Mesangial cell (primary cell): ENCODE results near the gene IL1R1. TPM values are rescaled to one million over a fixed set of nuclear protein-coding genes. Genes with fewer than 3 reads are reported as not detected.

Source experiments
- total RNA-seq: library from RNA; depleted of rRNA; stranded (reverse); fragments of >200 nt; gene quantifications from 2 replicates; pipeline ENCODE4 v1.2.3, GENCODE V29; 2015

Gene IL1R1, protein sequence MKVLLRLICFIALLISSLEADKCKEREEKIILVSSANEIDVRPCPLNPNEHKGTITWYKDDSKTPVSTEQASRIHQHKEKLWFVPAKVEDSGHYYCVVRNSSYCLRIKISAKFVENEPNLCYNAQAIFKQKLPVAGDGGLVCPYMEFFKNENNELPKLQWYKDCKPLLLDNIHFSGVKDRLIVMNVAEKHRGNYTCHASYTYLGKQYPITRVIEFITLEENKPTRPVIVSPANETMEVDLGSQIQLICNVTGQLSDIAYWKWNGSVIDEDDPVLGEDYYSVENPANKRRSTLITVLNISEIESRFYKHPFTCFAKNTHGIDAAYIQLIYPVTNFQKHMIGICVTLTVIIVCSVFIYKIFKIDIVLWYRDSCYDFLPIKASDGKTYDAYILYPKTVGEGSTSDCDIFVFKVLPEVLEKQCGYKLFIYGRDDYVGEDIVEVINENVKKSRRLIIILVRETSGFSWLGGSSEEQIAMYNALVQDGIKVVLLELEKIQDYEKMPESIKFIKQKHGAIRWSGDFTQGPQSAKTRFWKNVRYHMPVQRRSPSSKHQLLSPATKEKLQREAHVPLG
- total RNA-seq = 10.3 and 36.4 TPM in 2 replicates

DNA sequence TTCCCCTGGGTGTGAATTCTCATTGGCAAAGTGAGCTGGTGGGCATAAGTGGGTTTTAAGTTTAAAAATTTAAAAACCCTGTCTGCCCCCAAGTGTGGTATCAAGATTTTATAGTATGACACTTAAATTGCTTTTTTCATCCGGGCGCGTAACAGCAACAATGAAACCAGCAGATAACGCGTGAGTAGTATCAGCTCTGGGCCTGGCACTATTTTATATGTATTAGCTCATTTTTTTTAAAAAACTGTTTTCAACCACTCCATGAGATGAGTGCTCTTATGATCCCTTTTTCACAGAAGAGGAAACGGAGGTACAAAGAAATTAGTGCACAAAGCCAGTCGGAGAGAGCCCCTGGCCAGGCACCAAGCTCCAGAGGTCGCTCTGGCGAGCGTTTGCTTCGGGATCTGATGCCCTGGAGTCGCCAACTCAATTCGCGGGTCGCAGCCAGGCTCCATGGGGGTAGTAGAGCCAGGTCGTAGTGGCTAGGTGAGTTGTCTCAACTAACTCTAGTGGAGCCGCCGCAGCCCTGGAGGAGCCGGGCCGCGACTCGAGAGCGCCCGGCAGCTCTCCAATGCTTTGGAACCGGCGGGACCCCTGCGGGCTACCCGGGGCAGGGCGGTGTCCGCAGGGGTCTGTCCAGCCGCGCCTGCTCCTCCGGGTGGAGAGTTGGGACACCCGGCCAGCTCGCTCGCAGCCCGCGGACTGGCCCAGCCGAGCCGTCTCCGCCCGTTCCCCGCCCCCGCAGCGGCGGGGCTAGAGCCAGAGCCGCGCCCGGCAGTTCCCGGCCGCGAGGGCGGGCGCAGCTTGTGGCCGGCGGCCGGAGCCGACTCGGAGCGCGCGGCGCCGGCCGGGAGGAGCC is at the start of gene IL1R1:
IL1R1 (plus strand) TSS at position 777 of the 859 bp plus-strand sequence. CDS start 14,979 bp downstream, outside the sequence.

DNA sequence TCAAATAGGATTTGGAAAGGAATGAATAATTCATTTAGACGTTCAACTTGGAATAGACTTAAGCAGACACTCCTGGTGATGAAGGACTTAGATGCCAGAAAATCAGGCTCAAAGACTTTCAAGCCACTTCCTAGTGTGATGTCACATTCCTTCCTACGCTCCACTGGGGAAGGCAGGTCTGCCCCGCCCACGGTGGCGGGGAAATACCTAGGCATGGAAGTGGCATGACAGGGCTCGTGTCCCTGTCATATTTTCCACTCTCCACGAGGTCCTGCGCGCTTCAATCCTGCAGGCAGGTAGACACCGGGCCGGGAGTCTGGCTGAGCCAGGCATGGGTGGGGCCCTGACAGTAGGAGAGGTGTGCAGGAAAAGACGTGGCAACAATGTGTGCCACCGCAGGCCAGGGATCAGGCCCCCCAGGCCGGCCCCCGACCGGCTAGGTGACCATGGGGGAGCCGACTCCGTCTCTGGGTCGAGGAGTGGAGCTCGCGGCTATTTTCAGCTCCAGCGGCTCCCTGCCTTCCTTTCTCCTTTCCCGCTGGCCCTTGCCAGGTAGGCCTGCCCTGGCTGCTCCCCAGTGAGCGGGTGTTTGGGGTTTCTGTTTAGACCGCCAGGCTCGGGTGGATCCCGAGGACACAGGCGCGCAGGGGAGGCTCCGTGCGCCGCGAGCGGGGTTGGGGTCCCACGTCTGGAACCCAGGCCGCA is 44.4 kb downstream of the IL1R1 start, which contains the start of gene IL1RL2:
IL1RL2 (plus strand) TSS at position 233 of the 705 bp plus-strand sequence. CDS start 845 bp downstream, outside the sequence.

Other genes with a start within 250 kb of the IL1R1 start
- 0.38 TPM in 1 of 2 replicates, not detected in the other for gene IL1R2, start 150.8 kb upstream of the IL1R1 start, total RNA-seq
- gene IL1RL2, start 44.3 kb downstream of the IL1R1 start, total RNA-seq = 0.51 TPM in 1 of 2 replicates, not detected in the other
- gene IL1RL1, start 168.8 kb downstream of the IL1R1 start, total RNA-seq = under 0.01 TPM in 1 of 2 replicates, not detected in the other
- gene IL18R1, start 213.1 kb downstream of the IL1R1 start, total RNA-seq = 0.49 and 0.51 TPM in 2 replicates